Kidney glomerular epithelial cell (primary cell): ENCODE measurements around the gene INHBB.
A peak's percentile ranks its signal among the peaks of the same experiment; 100 is the strongest.

Experiments
- DNase-seq: peaks from one replicate; lab custom pipeline; 2025; lab: John Stamatoyannopoulos, UW

The INHBB gene

GRCh38 chr2:120357768-120358167, 11.8 kb downstream of the INHBB start:
- no peak for DNase-seq

GRCh38 chr2:120358734-120359465, 13.0 kb downstream of the INHBB start:
- DNase-seq, result no peak

GRCh38 chr2:120360307-120360855, 14.4 kb downstream of the INHBB start:
- DNase-seq, result no peak

GRCh38 chr2:120362926-120363325, 17.0 kb downstream of the INHBB start:
- DNase-seq, result no peak

GRCh38 chr2:120365236-120365793, 19.4 kb downstream of the INHBB start:
- no peak for DNase-seq

- no peak for DNase-seq
Observed at GRCh38 chr2:120366698-120367097, 20.8 kb downstream of the INHBB start.

- DNase-seq, result no peak
Observed at GRCh38 chr2:120367221-120367620, 21.3 kb downstream of the INHBB start.

GRCh38 chr2:120367649-120368048, 21.7 kb downstream of the INHBB start:
- peak; percentile 78 for DNase-seq

- DNase-seq, result no peak
Observed at GRCh38 chr2:120368086-120368485, 22.1 kb downstream of the INHBB start.

- no peak for DNase-seq
Observed at GRCh38 chr2:120369250-120369649, 23.3 kb downstream of the INHBB start.

- no peak for DNase-seq
Observed at GRCh38 chr2:120371969-120372625, 26.2 kb downstream of the INHBB start.

GRCh38 chr2:120372816-120373215, 26.9 kb downstream of the INHBB start:
- DNase-seq, result no peak

- no peak for DNase-seq
Observed at GRCh38 chr2:120373424-120373823, 27.5 kb downstream of the INHBB start.

- DNase-seq, result no peak
Observed at GRCh38 chr2:120374821-120375220, 28.9 kb downstream of the INHBB start.

- DNase-seq, result no peak
Observed at GRCh38 chr2:120375251-120376020, 29.5 kb downstream of the INHBB start.

- no peak for DNase-seq
Observed at GRCh38 chr2:120376101-120376500, 30.2 kb downstream of the INHBB start.

GRCh38 chr2:120376679-120377640, 31.0 kb downstream of the INHBB start:
- no peak for DNase-seq

GRCh38 chr2:120378605-120379004, 32.7 kb downstream of the INHBB start:
- no peak for DNase-seq

- DNase-seq, result no peak
Observed at GRCh38 chr2:120379916-120380893, 34.3 kb downstream of the INHBB start.

GRCh38 chr2:120381192-120381591, 35.3 kb downstream of the INHBB start:
- no peak for DNase-seq
